GM21526 (cell line): ENCODE results near the gene PLXNA4.

ENCODE experiments used
- ATAC-seq: cut with Tn5 transposase; IDR thresholded peaks from one replicate; pipeline ENCODE4 v1.9.1; 2021; ENCODE audit warnings: moderate library complexity; ENCODE audit not compliant: unreplicated experiment, low FRiP score

PLXNA4 gene

GRCh38 chr7:132509643-132510042 is 66.6 kb downstream of the PLXNA4 start:
- no peak for ATAC-seq

GRCh38 chr7:132508724-132509353 is 67.4 kb downstream of the PLXNA4 start:
- no peak for ATAC-seq

- no peak for ATAC-seq
Observed at GRCh38 chr7:132504852-132505251, 71.4 kb downstream of the PLXNA4 start.

- ATAC-seq, result no peak
Observed at GRCh38 chr7:132504071-132504470, 72.2 kb downstream of the PLXNA4 start.

GRCh38 chr7:132503415-132503814 is 72.9 kb downstream of the PLXNA4 start:
- ATAC-seq, result no peak

- ATAC-seq, result no peak
Observed at GRCh38 chr7:132501956-132502355, 74.3 kb downstream of the PLXNA4 start.

GRCh38 chr7:132500727-132501440 is 75.4 kb downstream of the PLXNA4 start:
- ATAC-seq, result no peak

GRCh38 chr7:132499487-132499886 is 76.8 kb downstream of the PLXNA4 start:
- no peak for ATAC-seq

- no peak for ATAC-seq
Observed at GRCh38 chr7:132499065-132499464, 77.2 kb downstream of the PLXNA4 start.

- no peak for ATAC-seq
Observed at GRCh38 chr7:132498319-132498718, 78.0 kb downstream of the PLXNA4 start.

- no peak for ATAC-seq
Observed at GRCh38 chr7:132497098-132497497, 79.2 kb downstream of the PLXNA4 start.

GRCh38 chr7:132495936-132496335 is 80.3 kb downstream of the PLXNA4 start:
- no peak for ATAC-seq

- ATAC-seq, result no peak
Observed at GRCh38 chr7:132494474-132494873, 81.8 kb downstream of the PLXNA4 start.

GRCh38 chr7:132492823-132493445 is 83.3 kb downstream of the PLXNA4 start:
- ATAC-seq, result no peak

- no peak for ATAC-seq
Observed at GRCh38 chr7:132491391-132491945, 84.8 kb downstream of the PLXNA4 start.

- no peak for ATAC-seq
Observed at GRCh38 chr7:132490474-132490873, 85.8 kb downstream of the PLXNA4 start.

GRCh38 chr7:132489776-132490237 is 86.5 kb downstream of the PLXNA4 start:
- no peak for ATAC-seq

GRCh38 chr7:132488634-132489302 is 87.5 kb downstream of the PLXNA4 start:
- ATAC-seq, result no peak

GRCh38 chr7:132486274-132486610 is 90.0 kb downstream of the PLXNA4 start:
- no peak for ATAC-seq

GRCh38 chr7:132485600-132486273 is 90.5 kb downstream of the PLXNA4 start:
- ATAC-seq, result no peak
